HCT116 (cell line): Measurements from ENCODE around the gene VSTM2L. TPM values are rescaled to one million over a fixed set of nuclear protein-coding genes. Genes with fewer than 3 reads are reported as not detected.
A peak's percentile ranks its signal among the peaks of the same experiment; 100 is the strongest.

Source experiments
- ATAC-seq: fragments of 200-7000 bp; cut with Tn5 transposase; 2 replicates; pipeline ENCODE4 v1.9.1; 2020; ENCODE audit warnings: mild to moderate bottlenecking, moderate library complexity
- BruUV-seq: library from RNA; stranded (reverse); fragments of 400-500 nt; replicated peaks from 2 replicates; lab custom pipeline; 2021; lab: Mats Ljungman, UMichigan
- CTCF ChIA-PET: fragments of 300-600 bp; sonication (Branson Sonifier 250); formaldehyde crosslinking; loops from one replicate; lab custom pipeline; 2021; ENCODE audit warnings: antibody characterized with exemption; lab: Charles Lee
- POLR2A ChIA-PET: fragments of 300-600, 350-600 bp; sonication (Branson Sonifier 250); formaldehyde crosslinking; loops from one replicate; lab custom pipeline; 2021; ENCODE audit warnings: antibody characterized with exemption; lab: Charles Lee
- RAD21 ChIA-PET, 2 experiments: fragments of 300-600 bp; sonication (Branson Sonifier 250); formaldehyde crosslinking; loops; one replicate each; lab custom pipeline; 2023; ENCODE audit warnings: low total read pairs in 2 of 2; ENCODE audit not compliant: uncharacterized antibody in 2 of 2, unreplicated experiment in 2 of 2, low non-redundant PET in 1 of 2; lab: Charles Lee
- DNase-seq: peaks from one replicate; pipeline ENCODE4 v3.0.0-alpha.2; 2010; ENCODE audit warnings: low read depth, low spot score
- H2AFZ ChIP-seq: fragments of 200-600 bp; shearing (Covaris generic), sonication (generic); 2 replicates; pipeline ENCODE4 v1.6.1; 2017; ENCODE audit warnings: low read depth, mixed run types, mixed read lengths, antibody characterized with exemption, low read length; ENCODE audit not compliant: poor library complexity, severe bottlenecking
- H3K27ac ChIP-seq: 2 replicates; pipeline ENCODE4 v1.5.1; 2012; ENCODE audit warnings: low read depth, low read length
- H3K27me3 ChIP-seq: fragments of 200-600 bp; sonication (generic); 2 replicates; pipeline ENCODE4 v1.6.1; 2016; ENCODE audit warnings: mixed run types, low read length, mixed read lengths; ENCODE audit not compliant: insufficient read depth
- H3K36me3 ChIP-seq, 2 experiments: fragments of 200-500 bp in 1 of 2; fragments of 200-600 bp in 1 of 2; sonication (Bioruptor generic) in 1 of 2; sonication (generic) in 1 of 2; 2 replicates each; pipeline versions ENCODE4 v1.5.1 to v1.6.1; 2014 to 2016; ENCODE audit warnings: low read length in 2 of 2, inconsistent platforms in 1 of 2, mixed read lengths in 1 of 2, mixed run types in 1 of 2; ENCODE audit not compliant: insufficient read depth in 2 of 2, control insufficient read depth in 1 of 2
- H3K4me1 ChIP-seq, 2 experiments: fragments of 200-600 bp in 1 of 2; sonication (generic) in 1 of 2; 2 replicates each; pipeline versions ENCODE4 v1.5.1 to v1.6.1; 2012 to 2017; ENCODE audit warnings: low read length in 2 of 2, inconsistent platforms in 1 of 2, mild to moderate bottlenecking in 1 of 2, mixed read lengths in 1 of 2, mixed run types in 1 of 2, moderate library complexity in 1 of 2; ENCODE audit not compliant: insufficient read depth in 2 of 2, control insufficient read depth in 1 of 2
- H3K4me2 ChIP-seq: fragments of 200-600 bp; sonication (generic); 2 replicates; pipeline ENCODE4 v1.6.1; 2017; ENCODE audit warnings: mixed run types, low read length, mixed read lengths
- H3K4me3 ChIP-seq, 2 experiments: fragments of 200-600 bp in 1 of 2; sonication (generic) in 1 of 2; replicated peaks in 1 of 2; 2 replicates each; pipeline ENCODE4 v1.5.1; 2011 to 2016; ENCODE audit warnings: low read length in 2 of 2, control low read depth in 1 of 2, low read depth in 1 of 2, mild to moderate bottlenecking in 1 of 2, mixed read lengths in 1 of 2, mixed run types in 1 of 2
- H3K79me2 ChIP-seq: fragments of 200-600 bp; sonication (generic); 2 replicates; pipeline ENCODE4 v1.6.1; 2017; ENCODE audit warnings: mild to moderate bottlenecking, mixed run types, low read length, moderate library complexity, mixed read lengths; ENCODE audit not compliant: insufficient read depth
- H3K9ac ChIP-seq: fragments of 200-600 bp; sonication (generic); 2 replicates; pipeline ENCODE4 v1.6.1; 2016; ENCODE audit warnings: low read length, mixed read lengths
- H3K9me2 ChIP-seq: fragments of 200-600 bp; sonication (generic), shearing (Covaris generic); 2 replicates; pipeline ENCODE4 v1.6.1; 2017; ENCODE audit warnings: mixed run types, mild to moderate bottlenecking, moderate library complexity; ENCODE audit not compliant: insufficient read depth
- H3K9me3 ChIP-seq, 2 experiments: fragments of 200-500 bp in 1 of 2; fragments of 200-600 bp in 1 of 2; sonication (Bioruptor generic) in 1 of 2; sonication (generic) in 1 of 2; 2 replicates each; pipeline ENCODE4 v1.6.1; 2014 to 2017; ENCODE audit warnings: low read length in 2 of 2, mixed read lengths in 2 of 2, inconsistent platforms in 1 of 2, low read depth in 1 of 2, mild to moderate bottlenecking in 1 of 2, mixed run types in 1 of 2, moderate library complexity in 1 of 2; ENCODE audit not compliant: control insufficient read depth in 1 of 2, insufficient read depth in 1 of 2
- H4K20me1 ChIP-seq: fragments of 200-600 bp; sonication (generic), shearing (Covaris generic); 2 replicates; pipeline ENCODE4 v1.6.1; 2017; ENCODE audit warnings: mixed run types, mild to moderate bottlenecking, moderate library complexity; ENCODE audit not compliant: insufficient read depth
- CEBPB ChIP-seq: IDR thresholded peaks from 2 replicates; pipeline ENCODE4 v1.6.1; 2012; ENCODE audit warnings: low read depth
- EGR1 ChIP-seq: IDR thresholded peaks from 2 replicates; pipeline ENCODE4 v1.6.1; 2012; ENCODE audit warnings: low read depth
- POLR2A ChIP-seq: IDR thresholded peaks from 2 replicates; pipeline ENCODE4 v1.7.0; 2011; ENCODE audit warnings: borderline replicate concordance; ENCODE audit not compliant: insufficient read depth, insufficient read length; ENCODE audit errors: extremely low read depth
- POLR2AphosphoS5 ChIP-seq: IDR thresholded peaks from 2 replicates; pipeline ENCODE4 v1.6.1; 2011; ENCODE audit warnings: mild to moderate bottlenecking, low read depth, low read length, moderate library complexity
- SIN3A ChIP-seq: IDR thresholded peaks from 2 replicates; pipeline ENCODE4 v1.6.1; 2012; ENCODE audit warnings: low read depth
- SRF ChIP-seq: IDR thresholded peaks from 2 replicates; pipeline ENCODE4 v1.6.1; 2012; ENCODE audit warnings: low read depth
- YY1 ChIP-seq: IDR thresholded peaks from 2 replicates; pipeline ENCODE4 v1.6.1; 2011; ENCODE audit warnings: low read length, low read depth, moderate library complexity, mild to moderate bottlenecking; ENCODE audit not compliant: insufficient replicate concordance; ENCODE audit errors: extremely low read depth
- ZBTB33 ChIP-seq: IDR thresholded peaks from 2 replicates; pipeline ENCODE4 v1.6.1; 2011; ENCODE audit warnings: mild to moderate bottlenecking, low read length, moderate library complexity; ENCODE audit not compliant: insufficient replicate concordance; ENCODE audit errors: extremely low read depth
- ZNF274 ChIP-seq: fragments of 200-500 bp; sonication (Bioruptor generic); IDR thresholded peaks from 2 replicates; pipeline ENCODE4 v1.6.1; 2014; ENCODE audit warnings: mild to moderate bottlenecking, low read depth, low read length, inconsistent platforms
- intact Hi-C: fragments of 100-400 bp; cut with micrococcal nuclease; formaldehyde crosslinking; loops from 2 replicates; pipeline ENCODE4 v1.10.0; 2022
- total RNA-seq: library from RNA; stranded (reverse); gene quantifications from one replicate; pipeline ENCODE4 v1.2.1, GENCODE V29; 2021; ENCODE audit not compliant: unreplicated experiment
- TF ChIP-seq, protein P1 (sequence below): IDR thresholded peaks from 2 replicates; pipeline ENCODE4 v1.6.1; 2012

Gene VSTM2L
- total RNA-seq, 1 experiment from 2014 or later, result 0.69 TPM

- no peak for TF ChIP-seq ZBTB33
- no peak for TF ChIP-seq POLR2AphosphoS5
- TF ChIP-seq CEBPB, result no peak
- TF ChIP-seq YY1, result no peak
These were observed 8.3 kb downstream of the VSTM2L start (continued) for GRCh38 chr20:37911261-37911660.

GRCh38 chr20:37911838-37912281, 8.9 kb downstream of the VSTM2L start:
- intact Hi-C loops, result no loop called here
- Histone ChIP-seq H3K9me3 (no peaks in the 10 kb centered on the region), H3K4me3 (no peak overlapping the region), H3K4me1 (peaks cover 0 to 2% of the 10 kb centered on the region in 2 experiments; a peak in 2 of 4 replicates), H3K79me2 (no peaks in the 10 kb centered on the region), H3K27me3 (peaks cover 5% of the 10 kb centered on the region; the same call in 1 of the 2 replicates), H3K36me3 (no peaks in the 10 kb centered on the region), H2AFZ (no peak overlapping the region), H3K9me2 (no peaks in the 10 kb centered on the region), H3K9ac (no peak overlapping the region), H3K27ac (no peak overlapping the region), H4K20me1 (no peaks in the 10 kb centered on the region), H3K4me2 (no peak overlapping the region)
- RAD21 ChIA-PET, result no interaction called here
- ATAC-seq, result peak; percentile 37; the same call in 1 of the 2 replicates
- no peak for TF ChIP-seq SRF
- CTCF ChIA-PET, result no interaction called here
- POLR2A ChIA-PET, result no interaction called here
- no peak for DNase-seq
- BruUV-seq, result no TSS peak

DNA sequence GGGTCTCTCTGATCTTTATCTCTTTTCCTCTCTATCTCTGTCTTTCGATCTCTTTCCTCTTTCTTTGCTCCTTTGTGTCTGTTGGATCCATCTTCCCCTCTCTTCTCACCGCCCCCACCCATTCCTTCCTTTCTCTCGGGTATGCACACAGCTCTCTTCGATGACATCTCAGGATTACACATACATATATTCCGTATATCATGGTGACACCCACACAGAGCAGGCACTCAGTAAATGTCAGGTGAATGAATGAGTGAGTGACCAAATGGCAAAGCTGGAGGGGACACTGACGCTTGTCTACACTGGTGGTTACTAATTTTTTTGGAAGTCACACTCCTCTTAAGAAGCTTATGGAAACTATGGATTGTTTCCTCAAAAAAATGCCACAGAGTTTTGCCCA, 9.9 kb downstream of the VSTM2L start:
- Histone ChIP-seq H3K9ac (no peak overlapping the region), H3K9me2 (no peaks in the 10 kb centered on the region), H3K27ac (no peak overlapping the region), H3K79me2 (no peaks in the 10 kb centered on the region), H2AFZ (no peak overlapping the region), H3K4me1 (no peaks in the 10 kb centered on the region), H3K36me3 (no peaks in the 10 kb centered on the region), H3K27me3 (peaks cover 5% of the 10 kb centered on the region; the same call in 1 of the 2 replicates), H3K4me2 (no peak overlapping the region), H4K20me1 (no peaks in the 10 kb centered on the region), H3K9me3 (no peaks in the 10 kb centered on the region), H3K4me3 (no peak overlapping the region)
- POLR2A ChIA-PET, result no interaction called here
- BruUV-seq, result no TSS peak
- intact Hi-C loops, result no loop called here
- TF ChIP-seq ZNF274 (no peak), EGR1 (no peak), CEBPB (no peak), POLR2A (no peak), SIN3A (no peak)
- TF ChIP-seq, protein P1, sequence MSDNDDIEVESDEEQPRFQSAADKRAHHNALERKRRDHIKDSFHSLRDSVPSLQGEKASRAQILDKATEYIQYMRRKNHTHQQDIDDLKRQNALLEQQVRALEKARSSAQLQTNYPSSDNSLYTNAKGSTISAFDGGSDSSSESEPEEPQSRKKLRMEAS, result no peak
- ATAC-seq, result no peak
- CTCF ChIA-PET, result no interaction called here
- no peak for DNase-seq
- RAD21 ChIA-PET, result no interaction called here
